Upper lobe of left lung (tissue), 6 donors: Measurements from ENCODE around the gene PRDM16. TPM values are rescaled to one million over a fixed set of nuclear protein-coding genes. Genes with fewer than 3 reads are reported as not detected.
A peak's percentile ranks its signal among the peaks of the same experiment; 100 is the strongest.

Experiments used
- ATAC-seq, 2 donors: fragments of 200-7000 bp; cut with Tn5 transposase; one replicate each; pipeline ENCODE4 v1.9.1; 2022; ENCODE audit warnings: mild to moderate bottlenecking in 2 of 2, moderate library complexity in 2 of 2; ENCODE audit not compliant: low FRiP score in 2 of 2
- DNase-seq, 2 donors: peaks; one replicate each; pipeline ENCODE4 v3.0.0-alpha.2; 2019 to 2020
- H3K27ac ChIP-seq, 4 donors: fragments of 200-600 bp; sonication (generic); one replicate each; pipeline ENCODE4 v1.5.1; 2016 to 2019
- H3K27me3 ChIP-seq, 4 donors: fragments of 200-600 bp; sonication (generic); one replicate each; pipeline ENCODE4 v1.5.1; 2017 to 2019
- H3K36me3 ChIP-seq, 4 donors: fragments of 200-600 bp; sonication (generic); one replicate each; pipeline ENCODE4 v1.5.1; 2016 to 2019
- H3K4me1 ChIP-seq, 4 donors: fragments of 200-600 bp; sonication (generic); one replicate each; pipeline ENCODE4 v1.5.1; 2018 to 2019
- H3K4me3 ChIP-seq, 4 donors: fragments of 200-600 bp; sonication (generic); one replicate each; pipeline ENCODE4 v1.5.1; 2017 to 2019; ENCODE audit warnings: mild to moderate bottlenecking in 2 of 4, moderate library complexity in 1 of 4
- H3K9me3 ChIP-seq, 4 donors: fragments of 200-600 bp; sonication (generic); one replicate each; pipeline ENCODE4 v1.5.1; 2018 to 2019
- CTCF ChIP-seq, 6 experiments: fragments of 450-650 bp in 4 of 6; fragments of 200-600 bp in 2 of 6; sonication (generic) in 2 of 6; IDR thresholded peaks; one replicate each; pipeline ENCODE4 v1.5.1; 2016 to 2019; ENCODE audit warnings: antibody characterized with exemption in 6 of 6
- EP300 ChIP-seq, 4 donors: sonication (generic); formaldehyde crosslinking; IDR thresholded peaks; one replicate each; pipeline ENCODE4 v1.5.1; 2017; ENCODE audit warnings: antibody characterized with exemption in 4 of 4, control low read depth in 2 of 4
- POLR2A ChIP-seq, 4 donors: fragments of 450-650 bp; IDR thresholded peaks; one replicate each; pipeline ENCODE4 v1.5.1; 2016 to 2017; ENCODE audit warnings: antibody characterized with exemption in 4 of 4, mild to moderate bottlenecking in 2 of 4
- POLR2AphosphoS5 ChIP-seq, 2 donors: sonication (generic); formaldehyde crosslinking; IDR thresholded peaks; one replicate each; pipeline ENCODE4 v1.5.1; 2017; ENCODE audit warnings: antibody characterized with exemption in 2 of 2
- WGBS, 2 donors: methylation state at CpG; one replicate each; pipeline ENCODE4 v1.1.5; 2017 to 2018; 5-methylcytosine and 5-hydroxymethylcytosine counted together
- total RNA-seq, 6 donors: library from RNA; depleted of rRNA in 4 of 6; stranded (reverse); fragments of >200 nt in 4 of 6; gene quantifications; one replicate each; pipeline versions ENCODE4 v1.1.0 to v1.2.1, GENCODE V29; 2016 to 2021
- donor health status: DM: no; HTN: no; CAD: no; lungs with moderate emphysema.
- donor health status: DM: no; HTN: yes; CAD: no; lungs with severe emphysema.

PRDM16 gene
- total RNA-seq, 6 donors from 2014 or later = 12.3 to 54.5 (median 21.2) TPM

- Histone ChIP-seq H3K9me3 (no peaks in the 10 kb centered on the region), H3K27ac (no peak overlapping the region), H3K4me3 (no peak overlapping the region), H3K27me3 (no peaks in the 10 kb centered on the region), H3K36me3 (no peaks in the 10 kb centered on the region), H3K4me1 (peaks cover 5 to 10% (median 7%) of the 10 kb centered on the region in 4 donors)
- ATAC-seq = no peak
- TF ChIP-seq CTCF (IDR thresholded peaks at IDR 0.05) (no peak), EP300 (IDR thresholded peaks at IDR 0.05) (no peak), POLR2AphosphoS5 (IDR thresholded peaks at IDR 0.05) (no peak), POLR2A (IDR thresholded peaks at IDR 0.05) (no peak)
- peak in 1 of 2 donors; percentile 65 for DNase-seq
- WGBS, 2 donors = 72 to 74% methylated on average over 22 to 28 of the region's 28 CpGs
Observed at GRCh38 chr1:3423896-3424611, 355.1 kb downstream of the PRDM16 start.

- DNase-seq (peak in 1 of 2 donors; percentile 65), ATAC-seq (no peak)
- no peak overlapping the region for H3K27ac ChIP-seq
- H3K4me3 ChIP-seq = no peak overlapping the region
- H3K36me3 ChIP-seq = no peaks in the 10 kb centered on the region
- 90 to 92% methylated on average over 18 to 44 of the region's 44 CpGs for WGBS, 2 donors
- H3K27me3 ChIP-seq = no peaks in the 10 kb centered on the region
- peaks cover 5 to 10% (median 7%) of the 10 kb centered on the region in 4 donors for H3K4me1 ChIP-seq
- TF ChIP-seq POLR2AphosphoS5 (IDR thresholded peaks at IDR 0.05) (no peak), CTCF (IDR thresholded peaks at IDR 0.05) (no peak), EP300 (IDR thresholded peaks at IDR 0.05) (no peak), POLR2A (IDR thresholded peaks at IDR 0.05) (no peak)
- no peaks in the 10 kb centered on the region for H3K9me3 ChIP-seq
Observed at GRCh38 chr1:3425486-3426215, 356.6 kb downstream of the PRDM16 start.

GRCh38 chr1:3426956-3427535 is 358.0 kb downstream of the PRDM16 start:
- DNase-seq = no peak
- ATAC-seq = no peak
- no peak overlapping the region for H3K27ac ChIP-seq
- no peak overlapping the region for H3K4me3 ChIP-seq
- 89 to 91% methylated on average over 17 to 18 of the region's 20 CpGs for WGBS, 2 donors
- H3K9me3 ChIP-seq = no peaks in the 10 kb centered on the region
- peaks cover 5 to 10% (median 7%) of the 10 kb centered on the region in 4 donors for H3K4me1 ChIP-seq
- peaks cover 0 to 3% (median 0%) of the 10 kb centered on the region in 4 donors for H3K36me3 ChIP-seq
- no peak for TF ChIP-seq POLR2A (IDR thresholded peaks at IDR 0.05)
- no peak for TF ChIP-seq CTCF (IDR thresholded peaks at IDR 0.05)
- no peak for TF ChIP-seq EP300 (IDR thresholded peaks at IDR 0.05)
- TF ChIP-seq POLR2AphosphoS5 (IDR thresholded peaks at IDR 0.05) = no peak
- H3K27me3 ChIP-seq = no peaks in the 10 kb centered on the region

GRCh38 chr1:3427711-3428704 is 359.0 kb downstream of the PRDM16 start:
- no peaks in the 10 kb centered on the region for H3K9me3 ChIP-seq
- peaks cover 0 to 3% (median 0%) of the 10 kb centered on the region in 4 donors for H3K36me3 ChIP-seq
- no peak overlapping the region for H3K27ac ChIP-seq
- H3K4me3 ChIP-seq = no peak overlapping the region
- ATAC-seq = no peak
- peak in 1 of 2 donors; percentile 65 for DNase-seq
- no peak for TF ChIP-seq CTCF (IDR thresholded peaks at IDR 0.05)
- no peak for TF ChIP-seq POLR2A (IDR thresholded peaks at IDR 0.05)
- TF ChIP-seq POLR2AphosphoS5 (IDR thresholded peaks at IDR 0.05) = no peak
- no peak for TF ChIP-seq EP300 (IDR thresholded peaks at IDR 0.05)
- peaks cover 3 to 6% (median 5%) of the 10 kb centered on the region in 4 donors for H3K4me1 ChIP-seq
- 90 to 97% methylated on average over 12 to 43 of the region's 43 CpGs for WGBS, 2 donors
- no peaks in the 10 kb centered on the region for H3K27me3 ChIP-seq
